Measurements from ENCODE around the gene SH3GL1.

The SH3GL1 gene

GRCh38 chr19:4358709-4359626 is 41.4 kb downstream of the SH3GL1 start:
- Histone ChIP-seq H3K36me3 (peaks cover 81% of the 10 kb centered on the region), H3K27me3 (ENCODE audit: insufficient read depth, low read depth, severe bottlenecking) (no peaks in the 10 kb centered on the region), H3K4me3 (ENCODE audit: low read depth, low read length) (no peak overlapping the region), H3K9me3 (ENCODE audit: severe bottlenecking) (no peaks in the 10 kb centered on the region), H3K27ac (peak overlapping the region; percentile 22; the same call in 1 of the 2 replicates)
- TF ChIP-seq CTCF (IDR thresholded peaks at IDR 0.05; ENCODE audit: low read depth, low read length), result no peak
- DNase-seq, result no peak

GRCh38 chr19:4357921-4358326 is 42.4 kb downstream of the SH3GL1 start:
- TF ChIP-seq CTCF (IDR thresholded peaks at IDR 0.05; ENCODE audit: low read depth, low read length), result no peak
- H3K36me3 ChIP-seq, result peaks cover 72% of the 10 kb centered on the region
- H3K9me3 ChIP-seq (ENCODE audit: severe bottlenecking), result no peaks in the 10 kb centered on the region
- H3K27ac ChIP-seq, result no peak overlapping the region
- no peaks in the 10 kb centered on the region for H3K27me3 ChIP-seq (ENCODE audit: insufficient read depth, low read depth, severe bottlenecking)
- no peak for DNase-seq
- no peak overlapping the region for H3K4me3 ChIP-seq (ENCODE audit: low read depth, low read length)

DNA sequence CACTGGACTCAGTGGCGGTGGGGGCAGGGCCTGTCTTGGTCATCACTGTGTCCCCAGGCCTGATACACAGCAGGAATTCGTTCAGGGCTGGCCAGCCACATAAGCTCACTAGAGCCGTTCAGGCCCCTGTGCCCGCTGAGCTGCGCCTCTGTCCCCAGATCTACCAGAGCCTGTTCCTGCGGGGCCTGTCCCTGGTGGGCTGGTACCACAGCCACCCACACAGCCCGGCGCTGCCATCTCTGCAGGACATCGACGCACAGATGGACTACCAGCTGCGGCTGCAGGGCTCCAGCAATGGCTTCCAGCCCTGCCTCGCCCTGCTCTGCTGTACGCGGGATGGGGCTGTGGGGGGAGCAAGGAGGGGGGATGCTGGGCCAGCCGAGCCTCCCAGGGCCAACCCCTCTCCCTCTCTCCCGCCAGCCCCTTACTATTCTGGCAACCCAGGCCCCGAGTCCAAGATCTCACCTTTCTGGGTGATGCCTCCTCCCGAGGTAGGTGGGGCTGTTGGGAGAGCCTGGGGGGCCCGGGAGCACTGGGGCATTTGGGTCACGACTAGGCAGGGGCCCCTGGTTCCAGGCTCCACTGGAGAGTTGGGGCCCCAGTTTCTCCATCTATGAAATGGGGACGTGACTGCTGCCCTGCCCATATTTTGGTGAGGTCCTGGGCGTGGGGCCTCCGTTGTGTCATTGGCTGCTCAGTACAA is 43.1 kb downstream of the SH3GL1 start:
- H3K4me3 ChIP-seq (ENCODE audit: low read depth, low read length), result no peak overlapping the region
- no peaks in the 10 kb centered on the region for H3K27me3 ChIP-seq (ENCODE audit: insufficient read depth, low read depth, severe bottlenecking)
- H3K27ac ChIP-seq, result no peak overlapping the region
- H3K9me3 ChIP-seq (ENCODE audit: severe bottlenecking), result no peaks in the 10 kb centered on the region
- DNase-seq, result no peak
- no peak for TF ChIP-seq CTCF (IDR thresholded peaks at IDR 0.05; ENCODE audit: low read depth, low read length)
- H3K36me3 ChIP-seq, result peaks cover 65% of the 10 kb centered on the region

- Histone ChIP-seq H3K36me3 (peaks cover 48% of the 10 kb centered on the region), H3K4me3 (ENCODE audit: low read depth, low read length) (no peak overlapping the region), H3K27me3 (ENCODE audit: insufficient read depth, low read depth, severe bottlenecking) (no peaks in the 10 kb centered on the region), H3K9me3 (ENCODE audit: severe bottlenecking) (no peaks in the 10 kb centered on the region), H3K27ac (no peak overlapping the region)
- no peak for DNase-seq
- TF ChIP-seq CTCF (IDR thresholded peaks at IDR 0.05; ENCODE audit: low read depth, low read length), result no peak
Measured at GRCh38 chr19:4354897-4355296, 45.5 kb downstream of the SH3GL1 start.

DNA sequence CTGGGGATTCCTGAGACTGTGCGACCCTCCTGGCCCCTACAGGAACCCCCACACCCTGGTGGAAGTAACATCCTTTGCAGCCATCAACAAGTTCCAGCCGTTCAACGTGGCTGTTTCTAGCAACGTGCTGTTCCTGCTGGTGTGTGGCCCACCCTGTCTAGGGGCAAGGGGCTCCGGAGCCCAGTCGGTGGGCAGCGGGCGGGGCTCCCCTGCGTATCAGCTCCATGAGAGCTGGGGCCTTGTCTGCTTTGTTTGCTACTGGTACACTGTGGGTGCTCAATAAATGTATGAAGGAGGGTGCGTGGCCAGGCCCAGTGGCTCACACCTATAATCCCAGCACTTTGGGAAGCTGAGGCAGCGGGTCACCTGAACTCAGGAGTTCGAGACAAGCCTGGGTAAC is 46.1 kb downstream of the SH3GL1 start:
- TF ChIP-seq CTCF (IDR thresholded peaks at IDR 0.05; ENCODE audit: low read depth, low read length), result no peak
- H3K4me3 ChIP-seq (ENCODE audit: low read depth, low read length), result no peak overlapping the region
- H3K36me3 ChIP-seq, result peaks cover 42% of the 10 kb centered on the region
- H3K27me3 ChIP-seq (ENCODE audit: insufficient read depth, low read depth, severe bottlenecking), result no peaks in the 10 kb centered on the region
- no peak overlapping the region for H3K27ac ChIP-seq
- H3K9me3 ChIP-seq (ENCODE audit: severe bottlenecking), result no peaks in the 10 kb centered on the region
- DNase-seq, result no peak
